ENCODE measurements around the gene PHB1.

DNA sequence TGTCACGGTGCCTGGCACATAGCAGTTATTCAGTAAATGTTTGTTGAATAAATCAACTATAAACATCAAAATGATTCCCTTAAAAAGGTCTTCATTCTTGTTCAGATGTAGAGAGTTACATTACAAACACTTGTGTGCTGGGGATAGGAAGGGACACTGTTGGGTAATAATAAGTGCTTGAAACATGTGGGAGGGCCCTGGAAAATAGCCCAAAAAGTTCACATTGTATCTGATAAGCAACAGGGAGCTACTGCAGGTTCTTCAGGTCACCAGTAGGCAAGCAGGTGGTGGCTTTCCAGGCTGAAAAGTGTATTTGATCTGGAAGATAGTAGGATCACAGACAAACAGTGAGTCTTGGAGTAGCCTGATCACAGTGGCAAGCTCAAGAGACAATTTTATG lies 33.6 kb downstream of the PHB1 start:
- TF ChIP-seq POLR2A (IDR thresholded peaks at IDR 0.05; ENCODE audit: low read depth, low read length), result no peak
- TF ChIP-seq POLR2AphosphoS5 (IDR thresholded peaks at IDR 0.05; ENCODE audit: low read depth, low read length), result no peak
- no peak for TF ChIP-seq TAF1 (IDR thresholded peaks at IDR 0.05; ENCODE audit: borderline replicate concordance, low read depth, low read length)

Measured in GM12892 (cell line).